Motor neuron (in vitro differentiated cells): Measurements from ENCODE around the gene F7. TPM values are rescaled to one million over a fixed set of nuclear protein-coding genes. Genes with fewer than 3 reads are reported as not detected.

Experiments
- ATAC-seq, 8 experiments: fragments of 200-7000 bp; cut with Tn5 transposase; replicated peaks in 6 of 8; 2 replicates each; pipeline ENCODE4 v1.8.0; 2021; ENCODE audit warnings: mild to moderate bottlenecking in 8 of 8, moderate library complexity in 8 of 8
- H3K27ac ChIP-seq, 2 donors: fragments of 250-450 bp; sonication (Bioruptor Pico); 2 replicates each; pipeline ENCODE4 v1.9.0; 2021; ENCODE audit warnings: antibody characterized with exemption in 2 of 2, mild to moderate bottlenecking in 2 of 2, moderate library complexity in 1 of 2
- H3K4me1 ChIP-seq, 2 donors: fragments of 250-450 bp; sonication (Bioruptor Pico); replicated peaks in 1 of 2; 2 replicates each; pipeline ENCODE4 v1.6.1; 2021; ENCODE audit warnings: antibody characterized with exemption in 2 of 2, mild to moderate bottlenecking in 2 of 2, moderate library complexity in 1 of 2
- H3K4me3 ChIP-seq, 5 donors: fragments of 250-450 bp; sonication (Bioruptor Pico); 2 replicates each; pipeline ENCODE4 v1.9.0; 2021; ENCODE audit warnings: antibody characterized with exemption in 5 of 5, mild to moderate bottlenecking in 5 of 5, moderate library complexity in 4 of 5
- WGBS, 10 experiments: fragments of 450-650 bp; shearing (Covaris generic); methylation state at CpG; one replicate each; pipeline ENCODE4 v1.0.0; 2022; 5-methylcytosine and 5-hydroxymethylcytosine counted together
- in situ Hi-C, 9 experiments: fragments of 400-800 bp; cut with MboI; loops; one replicate each; pipeline ENCODE4 v1.15.0; 2021; ENCODE audit warnings: low sequenced_read_pairs in 9 of 9, low pct_unique_long_range_greater_than_20kb in 2 of 9; ENCODE audit not compliant: unreplicated experiment in 9 of 9
- total RNA-seq, 8 experiments: library from RNA; unstranded; fragments of 300-600 nt; gene quantifications; 2 replicates each; pipeline versions ENCODE4 v1.2.3 to v1.2.4, GENCODE V29; 2022

Gene F7
- total RNA-seq, 8 experiments from 2014 or later = 0.14 to 0.76 (median 0.28) TPM

DNA sequence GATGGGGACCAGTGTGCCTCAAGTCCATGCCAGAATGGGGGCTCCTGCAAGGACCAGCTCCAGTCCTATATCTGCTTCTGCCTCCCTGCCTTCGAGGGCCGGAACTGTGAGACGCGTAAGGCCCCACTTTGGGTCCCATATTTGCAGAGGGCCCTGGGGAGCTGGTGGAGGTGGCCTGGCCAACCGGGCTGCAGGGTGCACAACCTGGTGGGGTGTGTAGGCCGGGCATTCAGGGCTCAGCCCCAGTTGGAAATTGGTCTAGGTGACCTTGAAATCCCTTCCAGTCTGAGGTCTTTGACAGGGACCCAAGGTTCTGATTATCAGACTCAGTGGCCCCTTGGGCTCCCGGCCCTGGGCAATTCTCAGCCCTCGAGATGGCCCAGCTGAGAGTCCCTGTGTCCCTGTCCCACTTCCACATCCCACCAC, 8.3 kb downstream of the F7 start:
- no peaks in the 10 kb centered on the region for H3K4me1 ChIP-seq
- in situ Hi-C loops = no loop called here
- H3K4me3 ChIP-seq = no peak overlapping the region
- no peak overlapping the region for H3K27ac ChIP-seq
- no peak for ATAC-seq
- 55 to 100% (median 60%) methylated on average over 1 to 2 of the region's 8 CpGs; no CpG with 5 or more reads in 5 of the 10 experiments for WGBS, 10 experiments

DNA sequence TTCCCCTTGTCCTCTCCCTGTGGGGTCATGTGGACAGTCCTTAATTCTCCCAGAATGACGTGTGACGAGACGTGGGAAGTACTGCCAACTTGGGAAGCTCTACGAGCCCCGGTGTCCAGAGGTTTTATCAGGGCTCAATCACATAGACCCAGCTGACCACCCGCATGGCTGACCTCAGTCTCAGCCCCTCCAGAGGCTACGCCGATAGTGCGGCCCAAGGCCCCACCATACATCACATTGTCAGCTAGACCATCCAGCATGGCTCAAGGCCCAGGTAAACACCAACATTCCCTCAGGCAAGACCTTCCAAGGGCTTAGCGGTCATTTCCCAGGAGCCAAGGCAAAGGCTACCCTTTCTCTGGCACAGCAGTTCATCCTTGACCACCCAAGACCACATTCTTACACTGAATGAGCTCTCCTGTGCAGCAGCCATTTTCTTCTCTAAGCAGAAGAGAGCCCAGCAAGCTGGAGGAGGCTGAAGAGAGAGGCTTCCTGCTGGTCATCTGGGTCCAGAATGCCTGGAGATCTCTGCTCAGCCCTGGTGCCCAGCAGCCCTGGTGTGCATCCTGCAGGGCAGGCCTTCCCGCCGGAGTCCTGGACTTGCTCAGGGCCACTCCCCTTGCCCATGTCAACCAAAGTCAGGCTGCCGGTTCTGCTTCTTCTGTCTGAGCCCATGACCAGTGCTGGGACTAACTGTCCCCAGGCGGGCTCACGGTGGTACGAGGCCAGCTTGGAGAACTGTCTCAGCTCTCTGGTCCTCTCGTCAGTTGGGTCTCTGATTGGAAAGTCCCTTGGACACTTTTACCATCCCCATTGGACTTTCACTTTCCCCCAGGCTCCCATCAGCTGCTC, 9.1 kb downstream of the F7 start:
- Histone ChIP-seq H3K4me1 (no peaks in the 10 kb centered on the region), H3K4me3 (no peak overlapping the region), H3K27ac (no peak overlapping the region)
- ATAC-seq = no peak
- WGBS, 10 experiments = 10 to 92% (median 79%) methylated on average over 1 to 7 of the region's 17 CpGs; no CpG with 5 or more reads in 2 of the 10 experiments
- in situ Hi-C loops = no loop called here

DNA sequence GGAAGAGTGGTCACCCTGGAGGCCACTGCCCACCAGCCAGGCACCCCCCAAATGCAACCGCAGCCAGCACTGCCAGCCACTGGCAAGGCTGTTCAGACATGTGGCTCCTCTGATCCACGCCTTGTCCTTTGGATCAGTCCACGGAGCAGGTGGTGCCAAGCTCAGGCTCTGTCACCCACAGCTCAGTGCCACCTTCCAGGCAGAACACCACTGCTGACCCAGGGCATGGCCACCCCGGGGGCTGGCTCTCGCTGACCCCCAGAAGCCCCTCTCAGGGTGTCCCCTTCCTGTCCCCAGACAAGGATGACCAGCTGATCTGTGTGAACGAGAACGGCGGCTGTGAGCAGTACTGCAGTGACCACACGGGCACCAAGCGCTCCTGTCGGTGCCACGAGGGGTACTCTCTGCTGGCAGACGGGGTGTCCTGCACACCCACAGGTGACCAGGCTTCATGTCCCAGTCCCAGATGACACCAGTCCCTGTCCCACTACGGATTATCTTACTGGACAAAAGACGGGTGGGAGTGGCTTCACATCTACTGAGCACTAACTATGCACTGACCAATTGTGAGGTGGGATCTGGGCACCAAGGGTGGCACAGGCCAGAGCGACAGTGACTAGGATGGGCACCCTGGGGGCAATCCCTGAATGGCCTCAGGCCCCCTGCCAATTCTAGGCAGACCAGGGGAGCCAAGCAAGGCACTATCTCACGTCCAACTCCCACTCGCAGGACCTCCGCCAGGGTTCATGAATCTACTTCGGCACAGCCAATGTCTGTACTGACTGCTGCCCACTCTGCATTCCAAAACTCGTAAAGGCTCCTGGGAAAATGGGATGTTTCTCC, 10.0 kb downstream of the F7 start:
- Histone ChIP-seq H3K27ac (no peak overlapping the region), H3K4me3 (no peak overlapping the region), H3K4me1 (no peaks in the 10 kb centered on the region)
- no peak for ATAC-seq
- in situ Hi-C loops = no loop called here
- 0 to 78% (median 60%) methylated on average over 1 to 8 of the region's 21 CpGs; no CpG with 5 or more reads in 5 of the 10 experiments for whole genome bisulfite sequencing, 10 experiments

DNA sequence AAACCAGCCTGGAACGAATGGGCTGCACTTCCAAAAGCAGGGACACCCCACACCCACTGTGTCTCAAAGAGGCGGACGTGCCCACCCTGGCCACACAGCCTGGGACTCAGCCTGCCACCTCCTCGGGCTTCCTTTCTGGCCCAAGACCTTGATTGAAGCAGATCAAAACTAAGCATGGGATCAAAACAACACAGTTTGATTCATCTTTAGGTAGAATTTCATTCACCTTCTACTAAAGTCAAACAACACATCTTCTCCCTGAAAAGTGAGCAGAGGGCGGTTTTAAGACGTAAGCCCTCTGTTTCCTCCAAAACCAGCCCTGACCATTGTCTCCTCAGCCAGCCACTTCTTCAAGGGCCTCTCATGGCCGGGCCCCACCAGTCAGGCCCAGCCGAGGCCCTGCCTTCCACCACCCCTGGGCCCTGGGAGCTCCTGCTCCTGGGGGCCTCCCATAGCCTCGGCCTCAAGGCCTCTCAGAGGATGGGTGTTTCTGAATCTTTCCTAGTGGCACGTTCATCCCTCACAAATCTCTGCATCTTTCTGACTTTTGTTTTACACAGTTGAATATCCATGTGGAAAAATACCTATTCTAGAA, 10.7 kb downstream of the F7 start:
- 43 to 100% (median 78%) methylated on average over 1 to 7 of the region's 10 CpGs; no CpG with 5 or more reads in 1 of the 10 experiments for WGBS, 10 experiments
- ATAC-seq = no peak
- Histone ChIP-seq H3K4me1 (no peaks in the 10 kb centered on the region), H3K4me3 (no peak overlapping the region), H3K27ac (no peak overlapping the region)
- in situ Hi-C loops = no loop called here

DNA sequence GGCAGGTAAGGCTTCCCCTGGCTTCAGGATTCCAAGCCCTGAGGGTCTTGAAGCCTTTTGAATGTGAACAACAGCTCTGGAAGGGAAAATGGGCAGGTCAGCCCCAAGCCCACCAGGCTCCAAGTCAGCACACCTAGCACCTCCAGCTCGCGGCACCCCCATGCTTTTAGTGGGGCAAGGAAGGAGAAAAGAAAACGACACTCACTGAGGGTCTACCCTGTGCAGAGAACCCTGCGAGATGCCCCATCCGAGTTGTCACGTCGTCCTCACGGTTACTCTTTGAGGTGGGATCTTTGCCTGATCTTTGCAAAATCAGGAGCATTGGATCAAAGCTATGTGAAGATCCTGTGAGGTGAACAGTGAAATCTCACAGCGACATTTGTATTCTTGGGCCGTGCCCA, 11.3 kb downstream of the F7 start:
- no peak overlapping the region for H3K4me3 ChIP-seq
- H3K4me1 ChIP-seq = no peaks in the 10 kb centered on the region
- WGBS, 10 experiments = 76 to 80% methylated on average over 2 to 5 of the region's 10 CpGs; no CpG with 5 or more reads in 8 of the 10 experiments
- in situ Hi-C loops = no loop called here
- no peak overlapping the region for H3K27ac ChIP-seq
- no peak for ATAC-seq

DNA sequence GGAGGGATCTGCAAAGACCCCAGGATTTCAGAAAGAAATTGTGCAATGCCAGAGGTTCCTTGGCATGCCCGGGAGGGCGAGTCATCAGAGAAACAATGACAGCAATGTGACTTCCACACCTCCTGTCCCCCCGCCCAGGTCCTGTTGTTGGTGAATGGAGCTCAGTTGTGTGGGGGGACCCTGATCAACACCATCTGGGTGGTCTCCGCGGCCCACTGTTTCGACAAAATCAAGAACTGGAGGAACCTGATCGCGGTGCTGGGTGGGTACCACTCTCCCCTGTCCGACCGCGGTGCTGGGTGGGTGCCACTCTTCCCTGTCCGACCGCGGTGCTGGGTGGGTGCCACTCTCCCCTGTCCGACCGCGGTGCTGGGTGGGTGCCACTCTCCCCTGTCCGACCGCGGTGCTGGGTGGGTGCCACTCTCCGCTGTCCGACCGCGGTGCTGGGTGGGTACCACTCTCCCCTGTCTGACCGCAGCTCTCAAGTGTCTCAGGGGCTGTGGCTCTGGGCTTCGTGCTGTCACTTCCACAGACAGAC, 11.8 kb downstream of the F7 start:
- 33 to 81% (median 80%) methylated on average over 1 to 4 of the region's 26 CpGs; no CpG with 5 or more reads in 7 of the 10 experiments for WGBS, 10 experiments
- ATAC-seq = no peak
- Histone ChIP-seq H3K4me1 (peaks cover 0 to 2% of the 10 kb centered on the region in 2 donors), H3K27ac (no peak overlapping the region), H3K4me3 (no peak overlapping the region)
- in situ Hi-C loops = no loop called here

DNA sequence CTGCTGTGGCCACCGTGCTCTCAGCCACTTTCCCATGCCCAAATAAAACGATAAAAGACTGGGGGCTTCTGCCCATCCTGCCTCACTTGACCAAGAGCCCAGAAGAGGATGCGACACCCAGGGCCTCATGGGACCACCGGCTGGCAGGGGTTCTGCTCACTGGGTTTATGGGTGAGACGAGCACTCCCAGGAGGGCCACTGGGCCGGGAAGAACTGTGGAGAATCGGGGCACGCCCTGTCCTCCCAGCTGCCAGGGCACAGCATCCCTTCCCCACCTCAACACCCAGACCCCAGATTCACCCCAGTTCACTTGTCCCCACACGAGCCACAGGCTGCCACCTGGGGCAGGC, 12.3 kb downstream of the F7 start:
- no peak for ATAC-seq
- in situ Hi-C loops = no loop called here
- WGBS, 10 experiments = 20 to 95% (median 49%) methylated on average over 1 to 4 of the region's 9 CpGs; no CpG with 5 or more reads in 6 of the 10 experiments
- no peak overlapping the region for H3K4me3 ChIP-seq
- peaks cover 0 to 7% of the 10 kb centered on the region in 2 donors for H3K4me1 ChIP-seq
- no peak overlapping the region for H3K27ac ChIP-seq

DNA sequence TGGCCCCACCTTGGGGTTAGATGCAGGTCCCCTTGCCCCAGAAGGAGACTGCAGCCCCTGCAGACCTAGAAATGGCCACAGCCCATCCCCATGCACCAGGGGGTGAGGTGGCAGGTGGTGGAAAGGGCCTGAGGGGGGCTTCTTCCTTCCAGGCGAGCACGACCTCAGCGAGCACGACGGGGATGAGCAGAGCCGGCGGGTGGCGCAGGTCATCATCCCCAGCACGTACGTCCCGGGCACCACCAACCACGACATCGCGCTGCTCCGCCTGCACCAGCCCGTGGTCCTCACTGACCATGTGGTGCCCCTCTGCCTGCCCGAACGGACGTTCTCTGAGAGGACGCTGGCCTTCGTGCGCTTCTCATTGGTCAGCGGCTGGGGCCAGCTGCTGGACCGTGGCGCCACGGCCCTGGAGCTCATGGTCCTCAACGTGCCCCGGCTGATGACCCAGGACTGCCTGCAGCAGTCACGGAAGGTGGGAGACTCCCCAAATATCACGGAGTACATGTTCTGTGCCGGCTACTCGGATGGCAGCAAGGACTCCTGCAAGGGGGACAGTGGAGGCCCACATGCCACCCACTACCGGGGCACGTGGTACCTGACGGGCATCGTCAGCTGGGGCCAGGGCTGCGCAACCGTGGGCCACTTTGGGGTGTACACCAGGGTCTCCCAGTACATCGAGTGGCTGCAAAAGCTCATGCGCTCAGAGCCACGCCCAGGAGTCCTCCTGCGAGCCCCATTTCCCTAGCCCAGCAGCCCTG, 12.8 kb downstream of the F7 start:
- no peak for ATAC-seq
- Histone ChIP-seq H3K4me1 (peaks cover 0 to 9% of the 10 kb centered on the region in 2 donors), H3K27ac (no peak overlapping the region), H3K4me3 (no peak overlapping the region)
- 49 to 88% (median 83%) methylated on average over 3 to 6 of the region's 42 CpGs; no CpG with 5 or more reads in 7 of the 10 experiments for WGBS, 10 experiments
- in situ Hi-C loops = no loop called here

DNA sequence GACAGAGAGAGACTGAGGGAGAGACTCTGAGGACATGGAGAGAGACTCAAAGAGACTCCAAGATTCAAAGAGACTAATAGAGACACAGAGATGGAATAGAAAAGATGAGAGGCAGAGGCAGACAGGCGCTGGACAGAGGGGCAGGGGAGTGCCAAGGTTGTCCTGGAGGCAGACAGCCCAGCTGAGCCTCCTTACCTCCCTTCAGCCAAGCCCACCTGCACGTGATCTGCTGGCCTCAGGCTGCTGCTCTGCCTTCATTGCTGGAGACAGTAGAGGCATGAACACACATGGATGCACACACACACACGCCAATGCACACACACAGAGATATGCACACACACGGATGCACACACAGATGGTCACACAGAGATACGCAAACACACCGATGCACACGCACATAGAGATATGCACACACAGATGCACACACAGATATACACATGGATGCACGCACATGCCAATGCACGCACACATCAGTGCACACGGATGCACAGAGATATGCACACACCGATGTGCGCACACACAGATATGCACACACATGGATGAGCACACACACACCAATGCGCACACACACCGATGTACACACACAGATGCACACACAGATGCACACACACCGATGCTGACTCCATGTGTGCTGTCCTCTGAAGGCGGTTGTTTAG, 13.7 kb downstream of the F7 start:
- H3K4me1 ChIP-seq = peaks cover 0 to 9% of the 10 kb centered on the region in 2 donors
- no peak for ATAC-seq
- no peak overlapping the region for H3K27ac ChIP-seq
- in situ Hi-C loops = no loop called here
- 60 to 97% (median 81%) methylated on average over 1 to 12 of the region's 16 CpGs; no CpG with 5 or more reads in 4 of the 10 experiments for WGBS, 10 experiments
- H3K4me3 ChIP-seq = no peak overlapping the region

DNA sequence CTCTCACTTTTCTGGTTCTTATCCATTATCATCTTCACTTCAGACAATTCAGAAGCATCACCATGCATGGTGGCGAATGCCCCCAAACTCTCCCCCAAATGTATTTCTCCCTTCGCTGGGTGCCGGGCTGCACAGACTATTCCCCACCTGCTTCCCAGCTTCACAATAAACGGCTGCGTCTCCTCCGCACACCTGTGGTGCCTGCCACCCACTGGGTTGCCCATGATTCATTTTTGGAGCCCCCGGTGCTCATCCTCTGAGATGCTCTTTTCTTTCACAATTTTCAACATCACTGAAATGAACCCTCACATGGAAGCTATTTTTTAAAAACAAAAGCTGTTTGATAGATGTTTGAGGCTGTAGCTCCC, 14.2 kb downstream of the F7 start:
- H3K27ac ChIP-seq = no peak overlapping the region
- WGBS, 10 experiments = 37 to 79% (median 76%) methylated on average over 2 to 6 of the region's 7 CpGs; no CpG with 5 or more reads in 6 of the 10 experiments
- in situ Hi-C loops = no loop called here
- peaks cover 0 to 9% of the 10 kb centered on the region in 2 donors for H3K4me1 ChIP-seq
- no peak for ATAC-seq
- H3K4me3 ChIP-seq = no peak overlapping the region

DNA sequence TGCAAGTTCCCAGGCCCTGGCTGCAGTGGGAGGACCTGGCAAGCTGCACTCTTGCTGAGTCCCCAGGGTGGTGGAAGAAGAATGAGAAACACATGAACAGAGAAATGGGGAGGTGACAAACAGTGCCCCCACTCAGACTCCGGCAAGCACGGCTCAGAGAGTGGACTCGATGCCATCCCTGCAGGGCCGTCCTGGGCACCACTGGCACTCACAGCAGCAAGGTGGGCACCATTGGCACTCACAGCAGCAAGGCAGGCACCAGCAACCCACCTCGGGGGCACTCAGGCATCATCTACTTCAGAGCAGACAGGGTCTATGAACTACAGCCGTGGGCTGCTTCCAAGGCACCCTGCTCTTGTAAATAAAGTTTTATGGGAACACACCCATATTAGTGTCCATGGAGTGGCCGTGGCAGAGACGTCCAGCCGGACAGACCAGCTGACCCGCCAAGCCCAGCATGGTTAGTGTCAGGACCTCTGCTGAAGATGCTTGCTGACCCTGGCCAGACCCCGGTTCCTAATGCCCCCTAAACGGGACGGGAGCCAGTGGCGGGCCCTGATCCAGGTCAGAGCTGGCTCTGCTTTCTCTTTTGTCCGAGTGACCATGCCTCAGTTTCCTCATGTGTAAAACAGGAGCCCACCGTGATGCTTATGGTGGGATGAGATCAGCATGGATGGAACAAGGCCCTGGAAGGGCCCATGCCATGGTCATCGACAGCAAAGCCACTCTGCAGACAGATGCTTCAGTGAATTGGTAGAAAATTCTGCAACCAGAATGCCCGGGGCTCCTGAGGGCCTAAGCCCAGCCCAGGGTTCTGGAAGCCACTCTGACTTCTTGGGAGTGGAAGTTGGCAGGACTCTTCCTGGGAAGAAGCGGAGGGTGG, 14.9 kb downstream of the F7 start:
- 44 to 100% (median 83%) methylated on average over 1 to 15 of the region's 19 CpGs; no CpG with 5 or more reads in 3 of the 10 experiments for WGBS, 10 experiments
- Histone ChIP-seq H3K4me3 (no peak overlapping the region), H3K4me1 (peaks cover 0 to 9% of the 10 kb centered on the region in 2 donors), H3K27ac (no peak overlapping the region)
- no peak for ATAC-seq
- in situ Hi-C loops = no loop called here
